Stimulated activated CD8-positive, alpha-beta memory T cell treated with anti-CD3 and anti-CD28 coated beads, Interleukin-2, amount 100 ng/mL, for 1 hour (primary cell): ENCODE measurements around the gene CENPX.

Experiments
- DNase-seq, 2 donors: peaks; one replicate each; pipeline ENCODE4 v3.0.0-alpha.2; 2020; ENCODE audit warnings: low read depth in 2 of 2

Gene CENPX

GRCh38 chr17:82012261-82012639 is 10.4 kb downstream of the CENPX start:
- DNase-seq, result no peak

- DNase-seq, result no peak
Measured at GRCh38 chr17:82011617-82012187, 11.0 kb downstream of the CENPX start.

- no peak for DNase-seq
Measured at GRCh38 chr17:82010575-82011525, 11.8 kb downstream of the CENPX start.

GRCh38 chr17:82009413-82009812 is 13.3 kb downstream of the CENPX start:
- no peak for DNase-seq

- DNase-seq, result no peak
Measured at GRCh38 chr17:82008941-82009405, 13.7 kb downstream of the CENPX start.

- DNase-seq, result no peak
Measured at GRCh38 chr17:82008258-82008940, 14.3 kb downstream of the CENPX start.

GRCh38 chr17:82007495-82008257 is 15.0 kb downstream of the CENPX start:
- DNase-seq, result no peak

- no peak for DNase-seq
Measured at GRCh38 chr17:82007228-82007494, 15.5 kb downstream of the CENPX start.

- DNase-seq, result no peak
Measured at GRCh38 chr17:82006468-82007227, 16.0 kb downstream of the CENPX start.

GRCh38 chr17:82005701-82006348 is 16.9 kb downstream of the CENPX start:
- DNase-seq, result no peak

GRCh38 chr17:82004517-82005455 is 17.9 kb downstream of the CENPX start:
- no peak for DNase-seq

GRCh38 chr17:82003411-82004381 is 19.0 kb downstream of the CENPX start:
- no peak for DNase-seq

GRCh38 chr17:82001571-82002056 is 21.1 kb downstream of the CENPX start:
- no peak for DNase-seq

- no peak for DNase-seq
Measured at GRCh38 chr17:82000803-82001570, 21.7 kb downstream of the CENPX start.

- DNase-seq, result no peak
Measured at GRCh38 chr17:81999976-82000802, 22.5 kb downstream of the CENPX start.

GRCh38 chr17:81999587-81999975 is 23.1 kb downstream of the CENPX start:
- no peak for DNase-seq
